CD14-positive monocyte (primary cell): Measurements from ENCODE around the gene NUDC. TPM values are rescaled to one million over a fixed set of nuclear protein-coding genes. Genes with fewer than 3 reads are reported as not detected.
A peak's percentile ranks its signal among the peaks of the same experiment; 100 is the strongest.

Source experiments
- DNase-seq, 3 donors: peaks; one replicate each; pipeline ENCODE4 v3.0.0-alpha.2; 2011 to 2022
- H2AFZ ChIP-seq: 2 replicates; pipeline ENCODE4 v1.6.0; 2012; ENCODE audit warnings: mild to moderate bottlenecking, low read depth, low read length, inconsistent platforms; ENCODE audit not compliant: insufficient read depth, poor library complexity, severe bottlenecking
- H3K27ac ChIP-seq, 2 donors: 1 replicate in 1 of 2; 2 replicates in 1 of 2; pipeline ENCODE4 v1.5.1; 2012 to 2013; ENCODE audit warnings: low read length in 2 of 2, control low read depth in 1 of 2, inconsistent platforms in 1 of 2, low read depth in 1 of 2, mild to moderate bottlenecking in 1 of 2
- H3K27me3 ChIP-seq, 2 donors: one replicate each; pipeline versions ENCODE4 v1.6.0 to v1.6.1; 2011 to 2013; ENCODE audit warnings: low read length in 2 of 2; ENCODE audit not compliant: control insufficient read depth in 2 of 2, insufficient read depth in 2 of 2
- H3K36me3 ChIP-seq, 2 donors: replicated peaks in 1 of 2; 1 replicate in 1 of 2; 2 replicates in 1 of 2; pipeline versions ENCODE4 v1.5.1 to v1.6.1; 2012 to 2013; ENCODE audit warnings: low read length in 2 of 2, control low read depth in 1 of 2, inconsistent platforms in 1 of 2, mild to moderate bottlenecking in 1 of 2; ENCODE audit not compliant: insufficient read depth in 2 of 2, control insufficient read depth in 1 of 2
- H3K4me1 ChIP-seq, 2 donors: 1 replicate in 1 of 2; 2 replicates in 1 of 2; pipeline versions ENCODE4 v1.5.1 to v1.6.1; 2012 to 2013; ENCODE audit warnings: low read length in 2 of 2, control low read depth in 1 of 2, inconsistent platforms in 1 of 2, mild to moderate bottlenecking in 1 of 2, moderate library complexity in 1 of 2; ENCODE audit not compliant: insufficient read depth in 2 of 2, control insufficient read depth in 1 of 2
- H3K4me2 ChIP-seq: replicated peaks from 2 replicates; pipeline ENCODE3; 2012; ENCODE audit warnings: low read length, moderate library complexity, mild to moderate bottlenecking; ENCODE audit not compliant: poor library complexity, severe bottlenecking; ENCODE audit errors: extremely low read depth
- H3K4me3 ChIP-seq, 3 experiments: fragments of 200-600 bp in 1 of 3; sonication (generic) in 1 of 3; replicated peaks in 1 of 3; 1 replicate in 2 of 3; 2 replicates in 1 of 3; pipeline ENCODE4 v1.5.1; 2011 to 2013; ENCODE audit warnings: low read length in 3 of 3, mild to moderate bottlenecking in 3 of 3, control low read depth in 2 of 3, low read depth in 2 of 3, inconsistent platforms in 1 of 3, moderate library complexity in 1 of 3
- H3K79me2 ChIP-seq: 2 replicates; pipeline ENCODE4 v1.6.0; 2012; ENCODE audit warnings: mild to moderate bottlenecking, control low read depth, inconsistent platforms, low read length, moderate library complexity; ENCODE audit not compliant: insufficient read depth
- H3K9ac ChIP-seq: 2 replicates; pipeline ENCODE4 v1.6.0; 2017; ENCODE audit warnings: low read length, mild to moderate bottlenecking; ENCODE audit not compliant: insufficient read depth, poor library complexity, severe bottlenecking
- H3K9me3 ChIP-seq, 2 donors: replicated peaks in 1 of 2; 1 replicate in 1 of 2; 2 replicates in 1 of 2; pipeline versions ENCODE4 v1.5.1 to v1.6.1; 2012 to 2013; ENCODE audit warnings: low read length in 2 of 2, control low read depth in 1 of 2; ENCODE audit not compliant: control insufficient read depth in 1 of 2, insufficient read depth in 1 of 2
- H4K20me1 ChIP-seq: 2 replicates; pipeline ENCODE4 v1.6.0; 2012; ENCODE audit warnings: mild to moderate bottlenecking, low read length, control low read depth, moderate library complexity; ENCODE audit not compliant: insufficient read depth
- H3K27ac Mint-ChIP-seq, 7 donors: one replicate each; pipeline ENCODE4 v1.8.0; 2020; ENCODE audit warnings: mild to moderate bottlenecking in 7 of 7, mixed read lengths in 7 of 7, moderate library complexity in 6 of 7, inconsistent platforms in 2 of 7
- H3K27me3 Mint-ChIP-seq, 3 donors: one replicate each; pipeline ENCODE4 v1.8.0; 2021 to 2022; ENCODE audit warnings: low read depth in 3 of 3, mild to moderate bottlenecking in 3 of 3, mixed read lengths in 3 of 3, moderate library complexity in 3 of 3, inconsistent platforms in 1 of 3
- H3K36me3 Mint-ChIP-seq, 2 donors: one replicate each; pipeline ENCODE4 v1.8.0; 2020; ENCODE audit warnings: mixed read lengths in 2 of 2, inconsistent platforms in 1 of 2, mild to moderate bottlenecking in 1 of 2
- H3K4me1 Mint-ChIP-seq: one replicate; pipeline ENCODE4 v1.8.0; 2020; ENCODE audit warnings: mild to moderate bottlenecking, mixed read lengths
- H3K4me3 Mint-ChIP-seq, 2 donors: one replicate each; pipeline ENCODE4 v1.8.0; 2020; ENCODE audit warnings: mild to moderate bottlenecking in 2 of 2, mixed read lengths in 2 of 2, moderate library complexity in 1 of 2
- H3K9me3 Mint-ChIP-seq, 7 donors: one replicate each; pipeline ENCODE4 v1.8.0; 2020 to 2022; ENCODE audit warnings: mixed read lengths in 7 of 7, mild to moderate bottlenecking in 6 of 7, moderate library complexity in 6 of 7, inconsistent platforms in 2 of 7
- CTCF ChIP-seq: fragments of 200-600 bp; IDR thresholded peaks from one replicate; pipeline ENCODE4 v1.8.0; 2022; ENCODE audit warnings: antibody characterized with exemption, mild to moderate bottlenecking
- WGBS: methylation state at CpG from one replicate; pipeline ENCODE4 v1.1.5; 2013; ENCODE audit warnings: missing lambda C conversion rate; ENCODE audit not compliant: insufficient coverage; 5-methylcytosine and 5-hydroxymethylcytosine counted together
- intact Hi-C, 2 donors: fragments of 100-400 bp; cut with micrococcal nuclease; formaldehyde crosslinking; loops; one replicate each; pipeline versions ENCODE4 v1.15.0 to v1.15.1; 2023
- polyA plus RNA-seq, 3 donors: library from polyadenylated mRNA; depleted of rRNA in 1 of 3; unstranded in 2 of 3; stranded (reverse) in 1 of 3; fragments of 300-500 nt in 2 of 3; fragments of >200 nt in 1 of 3; fragmentation: Illumina TruSeq in 2 of 3; gene quantifications; 1 replicate in 2 of 3; 2 replicates in 1 of 3; pipeline ENCODE4 v1.2.3, GENCODE V29; 2012 to 2021

NUDC gene
- polyA plus RNA-seq, 3 donors = 28.3 to 58.3 (median 47.4) TPM

GRCh38 chr1:26994020-26994786 is 72.7 kb downstream of the NUDC start:
- no peak for DNase-seq
- Histone ChIP-seq H3K9me3 (peaks cover 0 to 3% of the 10 kb centered on the region in 2 donors), H3K27me3 (peaks cover 28 to 56% of the 10 kb centered on the region in 2 donors), H3K36me3 (no peaks in the 10 kb centered on the region), H4K20me1 (no peaks in the 10 kb centered on the region), H3K4me1 (peaks cover 39 to 55% of the 10 kb centered on the region in 2 donors), H2AFZ (peak overlapping the region; percentile 80), H3K27ac (no peak overlapping the region), H3K79me2 (no peaks in the 10 kb centered on the region), H3K4me2 (peak overlapping the region; percentile 90), H3K9ac (peak overlapping the region; percentile 40), H3K4me3 (peak overlapping the region; percentile 19 to 74 (median 43))
- Mint-ChIP-seq H3K36me3 (peaks cover 12 to 18% of the 10 kb centered on the region in 2 donors), H3K27ac (peak overlapping the region in 3 of 7 donors; percentile 53 to 76 (median 71)), H3K4me1 (peaks cover 51% of the 10 kb centered on the region), H3K27me3 (peaks cover 63 to 77% (median 67%) of the 10 kb centered on the region in 3 donors), H3K4me3 (peak overlapping the region; percentile 83 to 91), H3K9me3 (peaks cover 0 to 19% (median 7%) of the 10 kb centered on the region in 7 donors)
- intact Hi-C loops = no loop called here
- TF ChIP-seq CTCF = no peak
- 1% methylated on average over 95 of the region's 97 CpGs for WGBS

DNA sequence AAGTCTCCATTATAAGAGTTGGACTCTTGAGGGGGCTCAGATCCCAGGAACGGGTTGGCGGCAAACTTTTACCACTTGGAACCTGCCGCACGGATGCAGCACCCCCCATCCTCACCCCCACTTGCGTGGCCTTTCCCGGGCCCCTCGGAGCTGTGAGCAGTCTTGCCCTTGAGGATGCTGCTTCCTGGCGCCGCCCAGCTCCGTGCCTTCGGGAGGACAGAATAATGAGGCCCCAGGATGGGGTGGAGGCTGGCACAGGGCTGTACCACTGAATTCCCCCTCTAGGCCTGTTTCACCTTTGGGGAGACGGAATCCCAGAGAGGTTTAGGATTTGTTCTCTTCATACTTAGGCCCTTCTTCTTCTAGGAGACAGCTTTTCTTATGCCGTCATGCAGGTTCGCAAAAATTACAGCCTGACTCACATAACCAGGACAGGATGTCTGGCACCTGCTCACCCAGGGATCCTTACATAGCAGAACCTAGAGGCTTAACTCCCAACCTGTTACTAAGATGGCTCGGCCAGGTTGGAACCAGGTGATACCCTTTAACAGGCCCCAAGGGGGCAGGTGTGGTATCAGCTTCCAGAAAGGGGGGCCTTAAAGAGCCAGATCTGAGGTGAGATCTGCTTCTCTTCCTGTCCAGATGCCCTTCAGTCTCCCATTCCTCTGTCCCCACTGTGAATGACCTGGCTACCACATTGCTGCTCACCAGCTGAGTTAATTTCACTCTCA is 73.4 kb downstream of the NUDC start:
- no peak for TF ChIP-seq CTCF
- 34% methylated on average over 10 of the region's 15 CpGs for WGBS
- intact Hi-C loops = loop anchor here in 1 of 2 donors (5.0 kb wide), 1 partner anchor 37 kb away; no protein-coding TSS in a partner anchor

More for the DNA sequence above, 73.4 kb downstream of the NUDC start:
- Histone ChIP-seq H3K27ac (no peak overlapping the region), H2AFZ (peak overlapping the region; percentile 63), H3K36me3 (no peaks in the 10 kb centered on the region), H3K9ac (no peak overlapping the region), H3K4me1 (peaks cover 39 to 60% of the 10 kb centered on the region in 2 donors), H3K4me3 (peak overlapping the region in 2 of 3 experiments; percentile 15 to 65), H3K79me2 (no peaks in the 10 kb centered on the region), H4K20me1 (no peaks in the 10 kb centered on the region), H3K4me2 (peak overlapping the region; percentile 90), H3K27me3 (peaks cover 28 to 56% of the 10 kb centered on the region in 2 donors), H3K9me3 (peaks cover 0 to 3% of the 10 kb centered on the region in 2 donors)
- no peak for DNase-seq
- H3K9me3 Mint-ChIP-seq = peaks cover 0 to 17% (median 6%) of the 10 kb centered on the region in 7 donors
- H3K27ac Mint-ChIP-seq = peak overlapping the region in 3 of 7 donors; percentile 53 to 76 (median 71)
- H3K36me3 Mint-ChIP-seq = peaks cover 12 to 18% of the 10 kb centered on the region in 2 donors
- H3K4me1 Mint-ChIP-seq = peaks cover 48% of the 10 kb centered on the region
- H3K27me3 Mint-ChIP-seq = peaks cover 57 to 70% (median 63%) of the 10 kb centered on the region in 3 donors
- peak overlapping the region; percentile 83 to 91 for H3K4me3 Mint-ChIP-seq
